Melanocyte of skin (primary cell): ENCODE results near the gene TRIM60. TPM values are rescaled to one million over a fixed set of nuclear protein-coding genes. Genes with fewer than 3 reads are reported as not detected.

Source experiments
- small RNA-seq, 2 donors: library from RNA; depleted of rRNA; stranded (forward); fragments of <200 nt; gene quantifications; one replicate each; pipeline ENCODE3, GENCODE V24; 2012
- total RNA-seq, 2 donors: library from RNA; depleted of rRNA; stranded (reverse); fragments of >200 nt; gene quantifications; 2 replicates each; pipeline ENCODE4 v1.2.3, GENCODE V29; 2012

TRIM60 gene
- total RNA-seq: not detected

DNA sequence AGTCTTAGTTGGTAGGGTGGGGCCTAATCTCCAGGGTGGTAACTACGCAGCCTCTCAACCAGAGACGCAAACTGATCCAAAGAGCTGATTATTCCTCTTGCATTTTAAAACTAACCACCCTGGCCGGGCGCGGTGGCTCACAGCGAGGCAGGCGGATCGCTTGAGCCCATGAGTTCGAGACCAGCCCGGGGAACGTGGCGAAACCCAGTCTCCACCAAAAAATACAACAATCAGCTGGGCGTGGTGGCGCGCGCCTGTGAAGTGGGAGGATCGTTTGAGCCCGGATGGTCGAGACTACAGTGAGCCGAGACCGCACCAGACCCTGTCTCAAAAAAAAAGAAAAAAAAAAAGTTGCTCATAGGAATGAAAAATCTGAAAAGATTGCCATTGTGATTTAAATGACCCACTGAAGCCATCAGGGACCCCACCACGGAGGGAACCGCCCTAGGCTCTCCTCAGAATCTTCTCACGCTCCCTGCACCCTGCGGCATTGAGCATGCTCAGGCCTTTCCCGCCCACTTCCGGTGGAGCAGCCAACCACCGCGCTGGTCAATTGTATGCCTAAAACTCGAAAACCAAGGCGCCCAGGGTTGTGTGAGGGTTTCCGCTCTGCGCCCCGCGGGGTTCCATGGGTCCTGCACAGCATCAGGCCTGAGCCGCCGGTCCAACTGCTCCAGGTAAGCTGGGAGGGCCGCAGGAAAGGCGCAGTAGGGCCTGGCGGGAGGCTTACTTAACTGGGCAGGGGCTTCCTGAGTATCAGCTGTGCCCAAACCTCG lies at the start of gene TRIM60:
TSS of gene TRIM60 (plus strand) at position 564 of the 776 bp plus-strand sequence. CDS start 8,074 bp downstream, outside the sequence.

GRCh38 chr4:165053645-165054044 lies 21.8 kb downstream of the TRIM60 start, which contains the start of gene TRIM75:
Gene TRIM75 (plus strand): TSS chr4:165053866. CDS start chr4:165059148, 5,282 bp downstream.

Small RNAs within 50 kb of the gene (small RNA-seq; reads per million reads assigned to genes)
- gene AC106872.12: 0 reads per million in 2 donors

Other genes starting within 250 kb of the TRIM60 start
- not detected for gene APELA, start 154.8 kb upstream of the TRIM60 start, total RNA-seq
- gene TRIM61, start 54.3 kb upstream of the TRIM60 start, total RNA-seq: 1 to 10 TPM; 5.5 to 6.3 TPM
- gene TRIM75, start 21.9 kb downstream of the TRIM60 start, total RNA-seq: not detected
- gene TMEM192, start 80.9 kb downstream of the TRIM60 start, total RNA-seq: 10 to 100 TPM; 20.0 to 26.0 TPM
- gene KLHL2, start 175.6 kb downstream of the TRIM60 start, total RNA-seq: 10 to 100 TPM in 1 of 2 donors, 1 to 10 TPM in 1; 6.5 to 12.7 TPM